Measurements from ENCODE around the gene HOXB3.

GRCh38 chr17:48622857-48623256, 32.8 kb upstream of the HOXB3 start:
- no peak for TF ChIP-seq EZH2phosphoT487 (IDR thresholded peaks at IDR 0.05)
- no peak for TF ChIP-seq EZH2 (IDR thresholded peaks at IDR 0.05)

Data from neural progenitor cell (in vitro differentiated cells).